Sigmoid colon (tissue), 7 donors: ENCODE measurements around the gene TRIM52. TPM values are rescaled to one million over a fixed set of nuclear protein-coding genes. Genes with fewer than 3 reads are reported as not detected.
A peak's percentile ranks its signal among the peaks of the same experiment; 100 is the strongest.

Experiments
- DNase-seq: peaks from one replicate; pipeline ENCODE4 v3.0.0-alpha.2; 2019
- H3K27ac ChIP-seq, 4 donors: fragments of 200-600 bp; sonication (generic); one replicate each; pipeline ENCODE4 v1.5.1; 2016 to 2019; ENCODE audit warnings: mild to moderate bottlenecking in 1 of 4
- H3K27me3 ChIP-seq, 3 donors: fragments of 200-600 bp; sonication (generic); one replicate each; pipeline ENCODE4 v1.5.1; 2019; ENCODE audit warnings: mild to moderate bottlenecking in 1 of 3
- H3K36me3 ChIP-seq, 4 donors: fragments of 200-600 bp; sonication (generic); one replicate each; pipeline ENCODE4 v1.5.1; 2016 to 2019
- H3K4me1 ChIP-seq, 4 donors: fragments of 200-600 bp; sonication (generic); one replicate each; pipeline ENCODE4 v1.5.1; 2017 to 2019
- H3K4me3 ChIP-seq, 4 donors: fragments of 200-600 bp; sonication (generic); one replicate each; pipeline ENCODE4 v1.5.1; 2017 to 2019; ENCODE audit warnings: mild to moderate bottlenecking in 2 of 4, moderate library complexity in 1 of 4
- H3K9me3 ChIP-seq, 4 donors: fragments of 200-600 bp in 3 of 4; sonication (generic) in 3 of 4; one replicate each; pipeline versions ENCODE4 v1.5.1 to v1.6.1; 2013 to 2019
- CTCF ChIP-seq, 4 experiments: fragments of 450-650 bp in 3 of 4; fragments of 200-600 bp in 1 of 4; IDR thresholded peaks; one replicate each; pipeline ENCODE4 v1.5.1; 2016 to 2019; ENCODE audit warnings: antibody characterized with exemption in 4 of 4, mild to moderate bottlenecking in 3 of 4, moderate library complexity in 2 of 4
- EP300 ChIP-seq, 4 donors: sonication (generic); formaldehyde crosslinking; IDR thresholded peaks; one replicate each; pipeline ENCODE4 v1.6.1; 2017; ENCODE audit warnings: antibody characterized with exemption in 4 of 4
- POLR2A ChIP-seq, 2 donors: fragments of 450-650 bp; IDR thresholded peaks; one replicate each; pipeline ENCODE4 v1.6.1; 2016; ENCODE audit warnings: antibody characterized with exemption in 2 of 2, mild to moderate bottlenecking in 2 of 2, moderate library complexity in 2 of 2
- POLR2AphosphoS5 ChIP-seq, 4 donors: sonication (generic); formaldehyde crosslinking; IDR thresholded peaks; one replicate each; pipeline ENCODE4 v1.6.1; 2017; ENCODE audit warnings: antibody characterized with exemption in 4 of 4
- WGBS, 2 donors: extraction: QIAGEN DNeasy Blood & Tissue Kit; methylation state at CpG; one replicate each; pipeline ENCODE4 v1.1.7; 2013; 5-methylcytosine and 5-hydroxymethylcytosine counted together
- intact Hi-C: fragments of 100-400 bp; cut with DNase I; formaldehyde crosslinking; loops from one replicate; pipeline ENCODE4 v1.15.1; 2023
- polyA plus RNA-seq, 3 donors: library from polyadenylated mRNA; stranded (reverse); fragments of 200-250 nt; gene quantifications; one replicate each; pipeline ENCODE4 v1.2.3, GENCODE V29; 2013
- total RNA-seq, 4 donors: library from RNA; depleted of rRNA; stranded (reverse); fragments of >200 nt; gene quantifications; one replicate each; pipeline ENCODE4 v1.1.0, GENCODE V29; 2016
- donor health status: healthy with polysubstance abuse.
- donor health status: Bipolar disorder and iron deficiency.
- donor health status: healthy.

Gene TRIM52
- total and polyA plus RNA-seq, 7 donors: 4.2 to 26.9 (median 9.6) TPM

DNA sequence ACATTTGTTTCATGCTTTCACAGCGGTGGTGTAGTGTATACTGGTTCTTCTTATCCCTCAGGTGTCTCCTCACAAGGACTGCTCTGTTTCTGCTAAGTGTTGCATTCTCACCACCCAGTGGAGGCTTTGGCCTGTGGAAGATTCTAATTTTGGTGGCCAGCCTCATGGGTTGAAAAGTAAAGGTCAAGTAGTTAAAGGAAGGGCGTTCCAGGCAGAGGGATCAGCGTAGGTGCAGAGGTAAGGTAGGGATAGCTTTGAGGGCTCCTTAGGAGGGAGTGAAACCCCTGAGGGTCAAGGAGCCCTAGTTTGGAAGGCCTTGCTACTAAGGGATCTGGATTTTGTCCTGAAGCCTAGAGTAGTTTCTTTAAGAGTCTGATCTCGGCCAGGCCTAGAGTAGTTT, 12.7 kb downstream of the TRIM52 start:
- intact Hi-C loops: loop anchor here (5.0 kb wide), 1 partner anchor 436 kb away; no protein-coding TSS in a partner anchor
- no peak for DNase-seq
- Histone ChIP-seq H3K36me3 (peaks cover 0 to 15% (median 5%) of the 10 kb centered on the region in 4 donors), H3K9me3 (no peaks in the 10 kb centered on the region), H3K27me3 (no peaks in the 10 kb centered on the region), H3K27ac (peak overlapping the region; percentile 95 to 99 (median 96)), H3K4me3 (peak overlapping the region in 3 of 4 donors; percentile 69 to 92 (median 74)), H3K4me1 (peaks cover 0 to 80% (median 65%) of the 10 kb centered on the region in 4 donors)
- TF ChIP-seq EP300 (IDR thresholded peaks at IDR 0.05) (no peak), POLR2AphosphoS5 (IDR thresholded peaks at IDR 0.05) (no peak), POLR2A (IDR thresholded peaks at IDR 0.05) (no peak), CTCF (IDR thresholded peaks at IDR 0.05) (no peak)
- 75 to 87% methylated on average over 4 of the region's 4 CpGs for WGBS, 2 donors

DNA sequence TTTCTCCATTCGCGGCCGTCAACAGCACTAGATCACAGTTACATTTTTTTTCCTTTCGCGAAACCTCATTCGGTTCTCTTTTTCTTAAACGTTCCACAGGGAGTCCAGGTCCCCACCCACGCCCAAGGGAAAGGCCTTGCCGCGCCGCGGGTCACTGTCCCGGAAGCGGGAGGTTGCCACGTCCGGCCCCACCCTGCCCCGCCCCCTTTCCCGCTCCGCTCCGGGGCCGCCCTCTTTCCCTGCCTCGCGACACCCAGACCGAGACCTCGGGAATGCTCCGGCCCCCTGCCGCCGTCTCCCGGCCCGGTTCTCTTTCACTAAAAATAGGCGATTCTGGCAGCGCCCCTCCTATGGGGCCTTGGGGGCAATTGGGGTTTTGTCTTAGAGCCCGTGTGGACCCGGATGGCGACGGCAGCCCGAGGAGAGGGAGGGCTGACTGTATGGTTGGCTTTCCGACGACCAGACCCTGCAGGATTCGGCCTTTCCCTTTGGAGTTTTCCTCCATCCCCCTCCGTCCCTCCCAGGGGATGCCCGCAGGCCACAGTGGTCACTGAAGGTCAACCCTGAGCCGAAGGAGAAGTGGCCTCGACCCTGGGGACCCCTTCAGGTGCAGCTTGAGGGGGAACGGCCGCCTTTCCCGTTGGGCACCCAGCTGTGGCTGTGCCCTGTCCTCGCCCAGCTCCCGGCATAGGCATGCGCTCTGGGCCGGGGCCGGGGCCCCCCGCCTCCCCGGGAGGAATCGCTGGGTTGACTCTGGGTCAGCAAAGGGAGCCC, 14.5 kb downstream of the TRIM52 start:
- Histone ChIP-seq H3K27ac (peak overlapping the region; percentile 95 to 99 (median 96)), H3K36me3 (peaks cover 6 to 8% (median 7%) of the 10 kb centered on the region in 4 donors), H3K9me3 (no peaks in the 10 kb centered on the region), H3K27me3 (no peaks in the 10 kb centered on the region), H3K4me1 (peaks cover 0 to 81% (median 69%) of the 10 kb centered on the region in 4 donors), H3K4me3 (peak overlapping the region; percentile 69 to 92 (median 78))
- intact Hi-C loops: loop anchor here (2.0 to 5.0 kb wide), 2 partner anchors 14 to 434 kb away; partner anchors contain the start of gene TRIM52
- WGBS, 2 donors: 0% methylated on average over 55 of the region's 55 CpGs
- TF ChIP-seq POLR2A (IDR thresholded peaks at IDR 0.05) (peak; percentile 81 to 87), POLR2AphosphoS5 (IDR thresholded peaks at IDR 0.05) (peak; percentile 88 to 94 (median 92)), CTCF (IDR thresholded peaks at IDR 0.05) (peak in 1 of 4 experiments; percentile 4), EP300 (IDR thresholded peaks at IDR 0.05) (no peak)
- peak; percentile 96 for DNase-seq

DNA sequence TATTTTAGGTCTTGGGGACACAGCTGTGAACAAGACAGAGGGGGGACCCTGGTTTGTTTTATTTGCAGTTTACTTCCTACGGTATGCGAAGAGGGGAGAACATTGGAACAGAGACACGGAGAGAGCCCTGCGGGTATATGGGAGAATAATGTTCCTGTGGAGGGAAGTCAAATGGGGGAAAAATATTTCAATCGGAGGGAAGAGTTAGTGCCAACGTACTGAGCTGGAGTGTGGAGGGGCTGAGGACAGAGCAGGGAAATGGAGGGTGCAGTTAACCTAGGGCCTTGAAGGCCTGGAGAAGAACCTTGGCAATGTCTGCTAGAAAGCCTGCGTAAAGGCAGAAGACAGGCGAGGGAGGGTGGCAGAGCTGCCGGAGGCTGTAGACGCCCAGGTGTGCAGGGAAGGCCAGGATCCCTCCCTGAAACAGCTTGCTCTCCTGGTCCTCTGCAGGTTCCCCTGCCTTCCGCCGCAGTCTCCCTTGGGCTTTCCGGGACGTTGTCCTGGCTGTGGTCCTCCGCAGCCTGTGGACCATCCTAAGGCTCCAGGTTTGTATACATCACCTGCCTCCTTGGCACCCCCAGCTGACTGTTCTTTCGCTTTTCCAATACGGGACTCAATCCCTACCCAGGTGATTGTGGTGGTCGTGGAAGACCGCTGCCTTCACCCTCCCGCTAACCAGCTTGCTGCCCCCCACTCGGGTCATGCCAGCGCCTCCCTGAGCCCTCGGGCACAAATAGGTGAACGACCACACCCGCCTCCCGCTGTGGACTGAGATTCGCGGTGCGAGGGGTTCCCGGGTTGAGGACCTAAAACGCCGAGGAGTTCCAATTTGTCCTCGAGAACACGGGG, 15.3 kb downstream of the TRIM52 start:
- H3K27ac ChIP-seq: peak overlapping the region; percentile 95 to 99 (median 96)
- peaks cover 0 to 81% (median 68%) of the 10 kb centered on the region in 4 donors for H3K4me1 ChIP-seq
- peak overlapping the region; percentile 69 to 92 (median 78) for H3K4me3 ChIP-seq
- WGBS, 2 donors: 27 to 36% methylated on average over 34 of the region's 34 CpGs
- no peaks in the 10 kb centered on the region for H3K27me3 ChIP-seq
- TF ChIP-seq CTCF (IDR thresholded peaks at IDR 0.05) (no peak), POLR2AphosphoS5 (IDR thresholded peaks at IDR 0.05) (no peak), EP300 (IDR thresholded peaks at IDR 0.05) (no peak), POLR2A (IDR thresholded peaks at IDR 0.05) (no peak)
- intact Hi-C loops: loop anchor here (2.0 to 5.0 kb wide), 2 partner anchors 15 to 433 kb away; partner anchors contain the start of gene TRIM52
- no peaks in the 10 kb centered on the region for H3K9me3 ChIP-seq
- peaks cover 13 to 16% (median 15%) of the 10 kb centered on the region in 4 donors for H3K36me3 ChIP-seq
- DNase-seq: no peak

DNA sequence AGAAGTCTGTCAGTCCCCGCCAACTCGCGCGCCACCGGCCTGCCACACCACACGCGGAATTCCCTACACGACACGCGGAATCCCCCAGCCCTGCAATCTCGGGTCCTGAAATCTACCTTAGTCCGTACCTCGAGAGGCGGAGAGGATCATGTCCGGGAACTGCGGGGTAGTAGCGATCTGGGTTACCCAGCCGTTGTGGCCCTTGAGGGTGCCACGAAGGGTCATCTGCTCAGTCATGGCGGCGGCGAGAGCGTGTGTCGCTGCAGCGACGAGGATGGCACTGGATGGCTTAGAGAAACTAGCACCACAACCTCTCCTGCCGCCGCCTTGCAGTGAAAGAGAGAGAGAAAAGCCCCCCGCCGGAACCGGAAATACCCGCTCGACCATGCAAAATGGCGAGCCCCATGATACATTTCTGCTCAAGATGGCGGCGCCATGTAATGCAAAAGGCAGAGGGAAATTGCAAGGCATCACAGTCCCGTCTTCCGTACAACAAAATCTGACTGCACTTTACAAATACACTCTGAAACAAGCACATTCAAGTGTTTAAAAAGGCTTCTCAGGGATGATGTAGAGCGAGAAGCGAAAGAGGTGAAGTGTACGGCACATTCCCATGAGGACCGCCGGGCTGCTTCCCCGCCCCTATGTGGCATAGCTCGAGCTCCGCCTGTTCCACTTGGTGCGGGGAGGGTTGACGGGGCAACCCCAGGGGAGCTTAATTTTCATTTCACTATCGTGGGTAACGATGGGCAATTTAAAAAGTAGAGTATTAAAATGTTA, 17.2 kb downstream of the TRIM52 start, which contains the start of gene RACK1:
RACK1 (minus strand) TSS at position 343 of the 780 bp plus-strand sequence; CDS start at position 237, 106 bp downstream.
- WGBS, 2 donors: 0 to 1% methylated on average over 50 of the region's 50 CpGs
- H3K36me3 ChIP-seq: peaks cover 31 to 35% (median 33%) of the 10 kb centered on the region in 4 donors
- H3K4me1 ChIP-seq: peaks cover 0 to 62% (median 51%) of the 10 kb centered on the region in 4 donors
- TF ChIP-seq CTCF (IDR thresholded peaks at IDR 0.05) (no peak), POLR2AphosphoS5 (IDR thresholded peaks at IDR 0.05) (peak; percentile 70 to 92 (median 82)), POLR2A (IDR thresholded peaks at IDR 0.05) (peak; percentile 54 to 69)
- intact Hi-C loops: loop anchor here (1.0 kb wide), 1 partner anchor 20 kb away; the partner anchor contains the start of gene TRIM41
- H3K27ac ChIP-seq: peak within 1 kb of the TSS; percentile 95 to 99 (median 96)
- H3K4me3 ChIP-seq: peak within 1 kb of the TSS; percentile 66 to 79 (median 74)
- H3K27me3 ChIP-seq: no peaks in the 10 kb centered on the region
- DNase-seq: peak; percentile 93
- no peaks in the 10 kb centered on the region for H3K9me3 ChIP-seq
